HG03457 (cell line): ENCODE data around the gene SLC4A5.

Source experiments
- ATAC-seq: cut with Tn5 transposase; IDR thresholded peaks from one replicate; pipeline ENCODE4 v1.9.1; 2021; ENCODE audit warnings: moderate number of reproducible peaks; ENCODE audit not compliant: unreplicated experiment

SLC4A5 gene

DNA sequence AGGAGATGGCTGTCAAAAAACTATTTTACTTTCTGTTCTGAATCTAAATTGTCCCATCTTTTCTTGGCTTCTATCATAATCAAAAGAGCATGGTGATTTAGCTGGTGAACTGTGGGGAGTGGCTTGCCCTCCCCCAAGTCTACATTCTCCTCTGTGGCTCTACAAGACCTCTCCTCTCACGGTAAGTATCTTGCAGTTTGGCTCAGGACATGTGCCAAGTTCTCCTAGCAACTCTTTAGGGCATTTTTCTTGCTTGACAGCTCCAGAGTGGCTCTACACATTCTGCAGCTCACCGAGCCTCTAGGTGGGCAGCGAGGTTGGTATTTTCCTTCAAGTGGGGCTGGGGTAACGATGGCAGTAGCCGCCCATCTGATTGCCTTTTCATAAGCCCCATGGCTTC, 29.1 kb downstream of the SLC4A5 start:
- ATAC-seq, result no peak

GRCh38 chr2:74313497-74313896, 29.7 kb downstream of the SLC4A5 start:
- ATAC-seq, result no peak

DNA sequence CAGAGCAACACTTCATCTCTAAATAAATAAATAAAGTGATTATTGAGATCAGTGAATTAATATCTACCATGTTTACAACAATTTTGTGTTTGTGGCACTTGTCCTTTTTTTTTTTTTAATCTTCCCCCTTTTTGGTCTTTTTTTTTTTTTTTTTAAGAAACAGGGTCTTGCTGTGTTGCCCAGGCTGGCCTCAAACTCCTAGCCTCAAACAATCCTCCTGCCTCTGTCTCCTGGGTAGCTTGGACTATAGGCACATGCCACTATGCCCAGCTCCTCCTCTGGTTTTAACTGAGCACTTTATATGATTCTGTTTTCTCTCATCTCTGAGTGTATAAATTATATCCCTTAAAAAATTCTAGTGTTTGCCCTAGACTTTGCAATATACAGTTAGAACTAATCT, 30.3 kb downstream of the SLC4A5 start:
- no peak for ATAC-seq

GRCh38 chr2:74307720-74308119, 35.5 kb downstream of the SLC4A5 start:
- no peak for ATAC-seq

- ATAC-seq, result no peak
These were observed 38.7 kb downstream of the SLC4A5 start for GRCh38 chr2:74304332-74305148.

GRCh38 chr2:74302865-74303264, 40.4 kb downstream of the SLC4A5 start:
- no peak for ATAC-seq

- ATAC-seq, result no peak
These were observed 42.0 kb downstream of the SLC4A5 start for GRCh38 chr2:74301262-74301661.

GRCh38 chr2:74300506-74300905, 42.7 kb downstream of the SLC4A5 start:
- no peak for ATAC-seq

GRCh38 chr2:74297950-74298349, 45.3 kb downstream of the SLC4A5 start:
- no peak for ATAC-seq

DNA sequence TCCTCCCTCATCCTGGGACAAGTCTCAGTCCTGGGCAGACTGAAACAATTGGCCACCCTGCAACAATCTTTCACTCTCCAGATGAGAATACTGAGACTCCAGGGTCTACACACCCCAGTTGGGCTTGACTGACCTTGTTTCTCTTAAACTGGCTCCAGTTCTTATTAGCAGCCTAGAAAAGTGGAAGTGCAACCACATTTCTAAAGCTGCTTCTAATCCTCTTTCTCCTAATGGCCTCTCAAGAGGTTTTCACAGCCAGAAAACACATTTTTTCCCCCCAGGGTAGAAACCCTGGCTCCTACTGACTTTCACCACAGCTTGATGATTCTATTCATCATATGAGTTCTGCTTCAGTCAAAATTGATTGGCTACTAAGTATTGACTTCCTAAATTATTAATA, 45.8 kb downstream of the SLC4A5 start:
- ATAC-seq, result no peak

GRCh38 chr2:74293191-74293991, 49.8 kb downstream of the SLC4A5 start:
- no peak for ATAC-seq

DNA sequence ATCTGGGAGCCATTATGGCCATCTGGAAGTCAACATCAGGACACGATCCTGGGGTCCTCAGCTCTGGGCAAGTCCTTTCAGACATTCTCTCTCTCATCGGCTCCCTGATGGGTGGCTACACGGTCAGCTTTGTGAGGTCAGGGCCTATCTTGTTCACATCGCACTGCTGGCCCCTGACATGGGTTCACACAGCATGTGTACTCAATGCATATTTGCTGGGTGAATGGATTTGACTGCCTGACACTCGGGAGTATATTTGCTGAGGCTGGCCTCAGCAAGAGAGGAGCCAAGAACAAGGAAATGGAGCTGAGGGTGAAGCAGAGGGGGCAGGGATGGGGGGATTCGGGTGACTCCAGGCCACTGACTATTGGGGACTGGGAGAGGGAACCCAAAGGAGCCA, 50.5 kb downstream of the SLC4A5 start:
- no peak for ATAC-seq

GRCh38 chr2:74291886-74292621, 51.2 kb downstream of the SLC4A5 start:
- ATAC-seq, result no peak

- ATAC-seq, result no peak
These were observed 52.0 kb downstream of the SLC4A5 start for GRCh38 chr2:74291218-74291544.

- ATAC-seq, result no peak
These were observed 52.6 kb downstream of the SLC4A5 start for GRCh38 chr2:74290466-74291217.

DNA sequence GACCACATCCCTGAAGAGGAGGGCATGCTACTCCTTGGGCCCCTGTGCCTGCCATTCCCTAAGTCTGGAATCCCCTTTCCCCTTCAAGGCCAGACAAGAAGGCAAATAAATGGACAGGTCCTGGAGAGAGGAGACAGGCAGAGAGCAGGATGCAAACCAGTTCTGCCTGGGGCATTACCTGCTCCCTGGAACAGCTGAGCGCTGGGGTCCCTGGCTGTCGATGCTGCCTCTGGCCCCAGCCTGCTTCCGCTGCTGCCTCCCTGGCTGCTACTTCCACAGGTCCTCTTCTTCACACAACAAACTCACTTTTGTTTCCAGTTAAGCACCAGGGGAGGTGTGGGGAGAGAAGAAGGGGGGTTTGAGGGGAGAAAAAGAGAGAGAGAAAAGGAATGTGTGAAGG, 53.1 kb downstream of the SLC4A5 start:
- ATAC-seq, result no peak

DNA sequence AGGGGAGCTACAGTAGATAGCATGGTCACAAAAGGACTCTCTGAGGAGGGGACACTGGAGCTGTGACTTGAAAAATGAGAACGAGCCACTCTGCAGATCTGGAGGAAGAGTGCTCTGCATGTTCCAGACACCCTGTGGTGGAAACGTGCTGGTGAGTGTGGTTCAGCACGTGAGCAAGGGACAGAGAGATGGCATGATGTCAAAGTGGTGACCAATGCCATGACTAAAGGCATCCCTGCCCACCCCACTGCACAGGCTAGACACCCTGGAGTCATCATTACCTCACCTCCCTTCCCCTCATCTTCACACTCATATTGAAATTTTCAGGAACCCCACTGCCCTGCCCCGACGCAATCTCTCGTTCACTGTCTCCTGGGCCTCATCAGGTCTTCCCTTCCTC, 56.5 kb downstream of the SLC4A5 start:
- ATAC-seq, result no peak

- ATAC-seq, result no peak
These were observed 61.9 kb downstream of the SLC4A5 start for GRCh38 chr2:74281141-74281975.

DNA sequence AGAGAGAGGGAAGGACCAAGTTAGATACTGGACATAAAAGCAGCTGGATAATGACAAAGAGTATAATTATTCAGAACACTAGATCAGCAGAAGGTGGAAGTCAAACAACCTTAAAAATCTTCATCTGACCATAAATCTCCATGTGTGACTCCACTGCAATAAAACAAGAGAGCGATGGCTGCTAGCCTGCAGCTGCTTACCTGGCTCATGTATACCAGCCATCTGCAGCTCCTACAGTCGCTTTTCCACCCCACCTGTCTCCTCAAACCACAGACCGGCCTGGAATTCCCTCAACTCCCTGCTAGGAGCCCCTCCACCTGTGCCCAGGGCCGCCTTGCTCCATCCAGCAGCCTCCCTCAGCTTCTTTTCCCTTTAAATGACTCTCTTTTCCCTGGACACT, 64.5 kb downstream of the SLC4A5 start:
- ATAC-seq, result no peak

DNA sequence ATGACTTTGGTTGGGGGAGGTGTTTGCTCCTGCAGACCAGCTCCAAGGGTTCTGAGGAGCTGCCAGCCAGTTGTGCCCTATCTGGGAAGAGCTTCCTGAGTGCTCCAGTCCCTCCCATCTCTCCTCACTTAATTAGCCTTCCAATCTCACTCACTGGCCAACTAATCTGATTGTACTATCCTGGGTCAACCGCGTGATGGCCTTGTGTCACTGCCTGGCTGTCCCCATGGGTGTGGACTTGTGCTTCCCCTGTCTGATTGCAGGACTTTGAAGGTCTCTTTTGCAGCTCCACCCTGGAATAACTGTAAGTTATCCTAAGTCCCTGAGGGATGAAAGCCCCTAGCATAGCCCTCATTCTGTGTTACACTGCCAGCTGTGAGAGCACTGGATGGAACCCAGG, 65.0 kb downstream of the SLC4A5 start:
- ATAC-seq, result no peak
